Measurements from ENCODE around the gene HIGD1C. TPM values are rescaled to one million over a fixed set of nuclear protein-coding genes. Genes with fewer than 3 reads are reported as not detected.

HIGD1C gene
- total RNA-seq, 2 donors from 2014 or later: not detected

GRCh38 chr12:50964432-50964831 lies 12.1 kb downstream of the HIGD1C start:
- H3K36me3 ChIP-seq: no peaks in the 10 kb centered on the region
- 72% methylated on average over 1 of the region's 1 CpG for WGBS
- intact Hi-C loops (cut with DNase I): no loop called here
- DNase-seq (ENCODE audit: low spot score): no peak
- H3K4me3 ChIP-seq: no peak overlapping the region
- no peak for TF ChIP-seq POLR2AphosphoS5 (IDR thresholded peaks at IDR 0.05)
- TF ChIP-seq CTCF (IDR thresholded peaks at IDR 0.05): no peak
- no peak for TF ChIP-seq POLR2A (IDR thresholded peaks at IDR 0.05)
- no peaks in the 10 kb centered on the region for H3K9me3 ChIP-seq
- no peaks in the 10 kb centered on the region for H3K4me1 ChIP-seq (replicated peaks)
- no peak overlapping the region for H3K27ac ChIP-seq
- no peaks in the 10 kb centered on the region for H3K27me3 ChIP-seq (replicated peaks; ENCODE audit: insufficient read depth)

- Histone ChIP-seq H3K27ac (no peak overlapping the region), H3K36me3 (no peaks in the 10 kb centered on the region), H3K27me3 (replicated peaks; ENCODE audit: insufficient read depth) (no peaks in the 10 kb centered on the region), H3K4me3 (no peak overlapping the region), H3K4me1 (replicated peaks) (no peaks in the 10 kb centered on the region), H3K9me3 (no peaks in the 10 kb centered on the region)
- DNase-seq (ENCODE audit: low spot score): no peak
- TF ChIP-seq CTCF (IDR thresholded peaks at IDR 0.05): no peak
- TF ChIP-seq POLR2A (IDR thresholded peaks at IDR 0.05): no peak
- TF ChIP-seq POLR2AphosphoS5 (IDR thresholded peaks at IDR 0.05): no peak
- intact Hi-C loops (cut with DNase I): no loop called here
Measured at GRCh38 chr12:50971946-50972345, 19.6 kb downstream of the HIGD1C start.

- WGBS: 87% methylated on average over 6 of the region's 6 CpGs
- Histone ChIP-seq H3K4me1 (replicated peaks) (no peaks in the 10 kb centered on the region), H3K36me3 (no peaks in the 10 kb centered on the region), H3K4me3 (no peak overlapping the region), H3K27ac (no peak overlapping the region), H3K27me3 (replicated peaks; ENCODE audit: insufficient read depth) (no peaks in the 10 kb centered on the region), H3K9me3 (no peaks in the 10 kb centered on the region)
- DNase-seq (ENCODE audit: low spot score): no peak
- TF ChIP-seq POLR2A (IDR thresholded peaks at IDR 0.05) (no peak), CTCF (IDR thresholded peaks at IDR 0.05) (no peak), POLR2AphosphoS5 (IDR thresholded peaks at IDR 0.05) (no peak)
- intact Hi-C loops (cut with DNase I): no loop called here
Measured at GRCh38 chr12:50979369-50980052, 27.2 kb downstream of the HIGD1C start.

- no peak for TF ChIP-seq CTCF (IDR thresholded peaks at IDR 0.05)
- no peak for TF ChIP-seq POLR2AphosphoS5 (IDR thresholded peaks at IDR 0.05)
- no peak for TF ChIP-seq POLR2A (IDR thresholded peaks at IDR 0.05)
- H3K27me3 ChIP-seq (replicated peaks; ENCODE audit: insufficient read depth): no peaks in the 10 kb centered on the region
- H3K4me3 ChIP-seq: no peak overlapping the region
- H3K4me1 ChIP-seq (replicated peaks): no peaks in the 10 kb centered on the region
- no peaks in the 10 kb centered on the region for H3K36me3 ChIP-seq
- H3K27ac ChIP-seq: no peak overlapping the region
- no peak for DNase-seq (ENCODE audit: low spot score)
- WGBS: 94% methylated on average over 2 of the region's 2 CpGs
- intact Hi-C loops (cut with DNase I): no loop called here
- no peaks in the 10 kb centered on the region for H3K9me3 ChIP-seq
Measured at GRCh38 chr12:50980545-50980944, 28.2 kb downstream of the HIGD1C start.
